Neural crest cell (in vitro differentiated cells): Measurements from ENCODE around the gene ZFP36L1. TPM values are rescaled to one million over a fixed set of nuclear protein-coding genes. Genes with fewer than 3 reads are reported as not detected.

ENCODE experiments used
- DNase-seq: peaks from one replicate; pipeline ENCODE4 v3.0.0; 2021; ENCODE audit warnings: low read depth, mixed read lengths, low spot score
- H3K27ac Mint-ChIP-seq: one replicate; pipeline ENCODE4 v1.8.0; 2021; ENCODE audit warnings: mild to moderate bottlenecking, mixed read lengths; ENCODE audit not compliant: unreplicated experiment
- H3K27me3 Mint-ChIP-seq: 2 replicates; pipeline ENCODE4 v1.8.0; 2021; ENCODE audit warnings: low read depth, mild to moderate bottlenecking, mixed read lengths
- H3K36me3 Mint-ChIP-seq: 2 replicates; pipeline ENCODE4 v1.8.0; 2021; ENCODE audit warnings: low read depth, mild to moderate bottlenecking, mixed read lengths
- H3K4me1 Mint-ChIP-seq: 2 replicates; pipeline ENCODE4 v1.8.0; 2021; ENCODE audit warnings: mixed read lengths
- H3K4me3 Mint-ChIP-seq: one replicate; pipeline ENCODE4 v1.8.0; 2021; ENCODE audit warnings: mild to moderate bottlenecking, mixed read lengths
- H3K9me3 Mint-ChIP-seq: 2 replicates; pipeline ENCODE4 v1.8.0; 2021; ENCODE audit warnings: mixed read lengths
- total RNA-seq: library from RNA; stranded (reverse); gene quantifications from 2 replicates; pipeline ENCODE4 v1.2.1, GENCODE V29; 2021
- TF ChIP-seq, protein P1 (sequence below): fragments of 200-600 bp; sonication (generic); conservative IDR thresholded peaks from 2 replicates; pipeline ENCODE4 v1.5.0; 2021; ENCODE audit warnings: antibody characterized with exemption, mild to moderate bottlenecking

ZFP36L1 gene
- total RNA-seq, 1 donor from 2014 or later = 289 TPM

DNA sequence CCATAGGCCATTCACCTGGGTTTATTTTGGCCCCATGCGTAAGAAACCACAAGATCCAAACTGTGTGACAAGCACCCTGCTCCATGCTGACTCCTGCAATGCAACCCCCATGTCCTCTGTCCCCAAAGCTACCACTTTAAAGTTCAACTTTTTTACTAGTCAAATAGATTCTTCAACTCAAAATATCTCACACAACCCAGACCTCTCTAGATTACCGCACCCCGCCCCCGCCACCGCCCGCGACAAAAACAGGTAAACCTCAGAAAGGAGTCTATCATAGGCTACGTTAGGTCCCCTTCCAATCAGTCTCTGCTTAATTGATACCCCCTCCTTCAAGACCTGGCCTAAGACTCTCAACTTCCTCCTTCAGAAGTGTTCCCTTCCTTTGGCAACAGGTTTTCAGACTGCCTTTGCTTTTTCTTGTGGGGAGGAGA is 2.2 kb downstream of the ZFP36L1 start:
- Mint-ChIP-seq H3K27me3 (peaks cover 83% of the 10 kb centered on the region), H3K4me1 (peaks cover 71% of the 10 kb centered on the region), H3K27ac (peak overlapping the region; percentile 98), H3K36me3 (peaks cover 70% of the 10 kb centered on the region), H3K9me3 (peaks cover 3% of the 10 kb centered on the region), H3K4me3 (peak overlapping the region; percentile 98)
- no peak for DNase-seq
- TF ChIP-seq, protein P1, sequence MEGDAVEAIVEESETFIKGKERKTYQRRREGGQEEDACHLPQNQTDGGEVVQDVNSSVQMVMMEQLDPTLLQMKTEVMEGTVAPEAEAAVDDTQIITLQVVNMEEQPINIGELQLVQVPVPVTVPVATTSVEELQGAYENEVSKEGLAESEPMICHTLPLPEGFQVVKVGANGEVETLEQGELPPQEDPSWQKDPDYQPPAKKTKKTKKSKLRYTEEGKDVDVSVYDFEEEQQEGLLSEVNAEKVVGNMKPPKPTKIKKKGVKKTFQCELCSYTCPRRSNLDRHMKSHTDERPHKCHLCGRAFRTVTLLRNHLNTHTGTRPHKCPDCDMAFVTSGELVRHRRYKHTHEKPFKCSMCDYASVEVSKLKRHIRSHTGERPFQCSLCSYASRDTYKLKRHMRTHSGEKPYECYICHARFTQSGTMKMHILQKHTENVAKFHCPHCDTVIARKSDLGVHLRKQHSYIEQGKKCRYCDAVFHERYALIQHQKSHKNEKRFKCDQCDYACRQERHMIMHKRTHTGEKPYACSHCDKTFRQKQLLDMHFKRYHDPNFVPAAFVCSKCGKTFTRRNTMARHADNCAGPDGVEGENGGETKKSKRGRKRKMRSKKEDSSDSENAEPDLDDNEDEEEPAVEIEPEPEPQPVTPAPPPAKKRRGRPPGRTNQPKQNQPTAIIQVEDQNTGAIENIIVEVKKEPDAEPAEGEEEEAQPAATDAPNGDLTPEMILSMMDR = no peak

DNA sequence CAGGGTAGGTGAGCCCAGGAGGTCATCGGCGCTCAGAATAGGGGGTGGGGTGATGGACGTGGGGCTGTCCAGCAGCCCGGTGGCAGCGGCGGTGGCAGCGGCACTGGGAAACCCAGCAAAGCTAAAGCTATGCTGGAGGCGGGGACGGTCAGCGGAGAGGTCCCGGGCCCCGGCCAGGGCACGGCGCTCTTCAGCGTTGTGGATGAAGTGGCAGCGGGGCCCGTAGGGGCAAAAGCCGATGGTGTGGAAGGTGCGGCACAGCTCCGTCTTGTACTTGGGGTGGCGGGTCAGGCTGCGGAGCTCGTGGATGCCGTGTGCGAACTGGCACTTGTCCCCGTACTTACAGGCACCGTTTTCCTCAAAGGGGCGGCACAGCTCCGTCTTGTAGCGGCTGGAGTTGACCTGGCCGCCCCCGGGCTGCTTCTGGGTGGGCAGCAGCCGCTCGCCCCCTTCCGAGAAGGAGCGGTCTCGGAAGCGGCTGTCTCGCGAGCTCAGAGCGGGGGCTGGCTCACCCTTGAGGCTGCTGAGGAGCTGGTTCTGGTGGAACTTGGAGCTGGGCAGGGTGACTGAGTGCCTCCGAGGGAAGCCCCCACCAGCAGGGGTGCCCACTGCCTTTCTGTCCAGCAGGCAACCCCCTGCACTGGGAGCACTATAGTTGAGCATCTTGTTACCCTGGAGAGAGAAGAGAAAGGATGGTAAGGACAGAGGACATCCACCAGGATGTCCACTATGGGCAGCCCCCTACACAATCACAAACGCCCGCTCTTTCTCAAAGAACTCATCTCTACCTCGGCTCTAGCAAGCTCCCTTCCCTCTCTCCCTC is 2.8 kb downstream of the ZFP36L1 start:
- Mint-ChIP-seq H3K27me3 (peaks cover 88% of the 10 kb centered on the region), H3K4me1 (peaks cover 76% of the 10 kb centered on the region), H3K36me3 (peaks cover 74% of the 10 kb centered on the region), H3K9me3 (peaks cover 5% of the 10 kb centered on the region), H3K4me3 (peak overlapping the region; percentile 98), H3K27ac (peak overlapping the region; percentile 98)
- peak; percentile 23 for DNase-seq
- TF ChIP-seq, protein P1 = no peak

DNA sequence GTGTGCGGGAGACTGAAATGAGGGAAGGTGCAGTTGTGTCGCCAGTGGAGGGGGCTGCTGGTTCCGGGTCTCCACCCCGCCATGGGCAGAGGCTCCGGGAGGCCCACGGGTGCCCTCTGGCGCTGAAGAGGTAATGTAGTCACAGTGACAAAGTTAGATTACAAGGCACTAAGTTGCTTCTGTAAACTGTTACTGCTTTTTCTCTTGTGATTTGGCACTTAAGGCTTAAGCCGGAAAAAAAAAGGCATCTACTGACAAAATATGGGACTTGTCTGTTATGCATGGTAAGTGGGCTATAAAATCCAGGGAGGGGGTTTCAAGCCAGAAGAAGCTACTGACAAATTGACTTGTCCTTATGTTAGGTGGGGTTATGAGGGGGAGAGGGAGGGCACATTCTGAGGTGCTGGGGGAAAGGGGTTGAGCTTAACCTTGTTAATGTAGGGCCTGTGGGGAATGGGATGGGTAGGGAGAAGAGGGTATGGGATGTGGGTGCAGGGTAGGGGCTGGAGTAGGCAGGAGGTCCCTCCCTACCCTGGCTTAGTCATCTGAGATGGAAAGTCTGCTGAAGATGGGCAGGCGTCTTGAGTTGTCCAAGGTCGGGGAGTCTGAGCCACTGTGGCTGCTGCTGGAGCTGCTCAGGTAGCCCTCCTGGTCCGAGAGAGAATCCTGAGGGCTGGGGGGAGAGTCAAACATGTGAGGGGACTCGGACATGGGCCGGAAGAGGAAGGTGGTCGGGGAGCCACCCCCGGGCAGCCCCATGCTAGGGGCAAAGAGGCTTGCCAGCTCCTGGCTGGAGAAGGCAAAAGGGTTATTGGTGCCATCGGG is 3.7 kb downstream of the ZFP36L1 start:
- peak overlapping the region; percentile 98 for H3K27ac Mint-ChIP-seq
- DNase-seq = peak; percentile 74
- peaks cover 81% of the 10 kb centered on the region for H3K27me3 Mint-ChIP-seq
- TF ChIP-seq, protein P1 = peak; percentile 71
- H3K4me3 Mint-ChIP-seq = peak overlapping the region; percentile 98
- peaks cover 5% of the 10 kb centered on the region for H3K9me3 Mint-ChIP-seq
- peaks cover 72% of the 10 kb centered on the region for H3K36me3 Mint-ChIP-seq
- H3K4me1 Mint-ChIP-seq = peaks cover 72% of the 10 kb centered on the region

DNA sequence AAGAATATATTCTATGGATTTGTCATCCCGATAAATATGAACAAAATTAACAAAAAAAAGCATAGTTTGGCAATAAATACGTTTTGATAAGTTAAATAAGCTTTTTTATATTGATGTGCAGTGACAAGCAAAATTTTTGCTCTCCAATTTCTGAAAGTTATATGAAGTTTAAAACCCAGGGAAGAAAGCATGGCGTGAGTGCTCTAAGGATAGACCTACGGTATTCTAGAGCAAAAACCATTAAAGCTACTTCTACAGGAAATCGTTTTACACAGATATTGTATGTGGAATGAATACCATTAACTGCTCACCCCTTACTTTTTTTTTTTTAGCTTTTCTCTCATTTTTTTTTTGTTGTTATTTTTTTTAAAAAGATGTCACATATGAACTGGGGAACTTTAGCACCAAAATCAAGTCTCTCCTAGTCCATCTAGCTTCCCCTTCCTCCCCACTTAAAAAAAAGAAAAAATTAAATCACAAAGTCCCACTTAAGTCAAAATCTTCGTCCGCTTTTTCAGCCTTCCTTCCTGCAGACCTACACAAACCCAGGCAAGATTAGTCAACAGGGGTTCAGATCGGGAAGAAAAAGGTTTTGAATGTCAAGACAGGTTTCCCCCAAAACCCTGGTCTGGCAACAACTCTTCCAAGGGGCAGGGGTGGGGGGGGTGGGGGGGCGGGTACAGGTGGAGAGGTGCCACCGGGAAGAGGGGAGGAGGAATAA is 4.4 kb downstream of the ZFP36L1 start:
- Mint-ChIP-seq H3K36me3 (peaks cover 71% of the 10 kb centered on the region), H3K4me3 (peak overlapping the region; percentile 98), H3K9me3 (peaks cover 5% of the 10 kb centered on the region), H3K27ac (peak overlapping the region; percentile 72), H3K4me1 (peaks cover 67% of the 10 kb centered on the region), H3K27me3 (peaks cover 76% of the 10 kb centered on the region)
- TF ChIP-seq, protein P1 = no peak
- DNase-seq = no peak
